Mucosa of descending colon (tissue), 3 donors: ENCODE results near the gene ATP2B3. TPM values are rescaled to one million over a fixed set of nuclear protein-coding genes. Genes with fewer than 3 reads are reported as not detected.

Source experiments
- ATAC-seq: fragments of 200-7000 bp; cut with Tn5 transposase; one replicate; pipeline ENCODE4 v1.9.1; 2020; ENCODE audit warnings: mild to moderate bottlenecking, moderate library complexity
- DNase-seq, 3 donors: peaks; one replicate each; pipeline ENCODE4 v3.0.0-alpha.2; 2020
- H3K36me3 ChIP-seq: fragments of 200-600 bp; one replicate; pipeline ENCODE4 v1.8.0; 2021; ENCODE audit warnings: low read depth, mild to moderate bottlenecking
- H3K4me1 ChIP-seq: fragments of 200-600 bp; one replicate; pipeline ENCODE4 v1.8.0; 2021; ENCODE audit warnings: low read depth, mild to moderate bottlenecking
- H3K4me3 ChIP-seq: fragments of 200-600 bp; one replicate; pipeline ENCODE4 v1.8.0; 2021; ENCODE audit warnings: mild to moderate bottlenecking
- H3K9me3 ChIP-seq: fragments of 200-600 bp; one replicate; pipeline ENCODE4 v1.8.0; 2021; ENCODE audit warnings: mild to moderate bottlenecking
- intact Hi-C, 2 donors: fragments of 100-400 bp; cut with DNase I in 1 of 2; cut with micrococcal nuclease in 1 of 2; formaldehyde crosslinking; loops; one replicate each; pipeline versions ENCODE4 v1.11.0 to v1.11.1; 2022; cut with DNase I, micrococcal nuclease
- total RNA-seq, 3 donors: library from RNA; stranded (reverse); fragmentation: NEBNext Ultra II Directional in 2 of 3; extraction: Animal tissue kit (Norgen Biotek cat#: 25700) in 2 of 3; gene quantifications; one replicate each; pipeline versions ENCODE4 v1.2.1 to v1.2.4, GENCODE V29; 2021 to 2023
- TF ChIP-seq, protein P1 (sequence below): fragments of 200-600 bp; IDR thresholded peaks from one replicate; pipeline ENCODE4 v1.8.0; 2022; ENCODE audit warnings: antibody characterized with exemption, mild to moderate bottlenecking
- donor health status: DM: no; HTN: no; CAD: no; lungs with moderate emphysema.
- donor health status: DM: no; HTN: no; CAD: no.
- donor health status: DM: no; HTN: yes; CAD: no.

Gene ATP2B3
- total RNA-seq, 3 donors from 2014 or later: 0.07 to 1.1 TPM; not detected in 1

DNA sequence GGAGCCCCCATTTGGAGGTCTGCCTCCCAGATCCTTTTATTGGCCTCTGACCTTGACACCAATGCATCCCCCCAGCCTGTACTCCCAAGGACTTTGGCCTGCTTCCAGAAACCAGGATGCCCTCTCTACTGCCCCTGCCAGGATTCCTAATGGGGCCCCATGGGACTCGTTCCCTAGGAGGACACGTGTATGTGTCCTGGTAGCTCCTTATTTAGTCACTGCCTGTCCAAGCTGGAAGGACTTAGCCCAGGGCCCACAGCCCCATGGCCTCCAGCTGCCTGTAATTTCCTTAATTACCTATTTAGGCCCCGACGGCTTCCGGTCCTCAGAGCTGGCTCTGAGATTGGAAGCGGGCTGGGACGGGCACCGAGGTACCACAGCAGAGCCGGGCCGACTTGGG, 9.4 kb downstream of the ATP2B3 start:
- TF ChIP-seq, protein P1, sequence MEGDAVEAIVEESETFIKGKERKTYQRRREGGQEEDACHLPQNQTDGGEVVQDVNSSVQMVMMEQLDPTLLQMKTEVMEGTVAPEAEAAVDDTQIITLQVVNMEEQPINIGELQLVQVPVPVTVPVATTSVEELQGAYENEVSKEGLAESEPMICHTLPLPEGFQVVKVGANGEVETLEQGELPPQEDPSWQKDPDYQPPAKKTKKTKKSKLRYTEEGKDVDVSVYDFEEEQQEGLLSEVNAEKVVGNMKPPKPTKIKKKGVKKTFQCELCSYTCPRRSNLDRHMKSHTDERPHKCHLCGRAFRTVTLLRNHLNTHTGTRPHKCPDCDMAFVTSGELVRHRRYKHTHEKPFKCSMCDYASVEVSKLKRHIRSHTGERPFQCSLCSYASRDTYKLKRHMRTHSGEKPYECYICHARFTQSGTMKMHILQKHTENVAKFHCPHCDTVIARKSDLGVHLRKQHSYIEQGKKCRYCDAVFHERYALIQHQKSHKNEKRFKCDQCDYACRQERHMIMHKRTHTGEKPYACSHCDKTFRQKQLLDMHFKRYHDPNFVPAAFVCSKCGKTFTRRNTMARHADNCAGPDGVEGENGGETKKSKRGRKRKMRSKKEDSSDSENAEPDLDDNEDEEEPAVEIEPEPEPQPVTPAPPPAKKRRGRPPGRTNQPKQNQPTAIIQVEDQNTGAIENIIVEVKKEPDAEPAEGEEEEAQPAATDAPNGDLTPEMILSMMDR: no peak
- no peak for ATAC-seq
- DNase-seq: no peak
- intact Hi-C loops: no loop called here
- Histone ChIP-seq H3K4me1 (no peaks in the 10 kb centered on the region), H3K36me3 (no peaks in the 10 kb centered on the region), H3K4me3 (no peak overlapping the region), H3K9me3 (no peaks in the 10 kb centered on the region)

DNA sequence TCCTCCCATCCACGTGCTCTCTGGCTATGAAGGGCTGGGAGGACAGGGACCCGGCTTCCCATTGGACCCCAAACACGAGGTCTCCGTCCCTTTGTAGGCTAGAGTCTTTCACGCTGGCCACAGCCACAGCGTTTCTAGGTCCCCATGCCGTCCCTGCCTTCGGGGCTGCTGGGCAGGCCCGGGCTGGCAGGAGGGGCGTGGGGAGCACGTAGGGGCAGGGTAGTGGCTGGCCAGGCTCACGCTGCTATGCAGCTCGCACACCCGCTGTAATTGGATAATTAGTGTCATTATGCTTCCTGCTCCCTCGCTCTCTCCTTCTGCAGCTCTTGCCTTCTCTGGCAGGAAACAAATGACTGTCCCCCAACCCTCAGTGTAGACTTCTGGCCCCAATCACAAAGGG, 9.8 kb downstream of the ATP2B3 start:
- Histone ChIP-seq H3K4me3 (no peak overlapping the region), H3K4me1 (no peaks in the 10 kb centered on the region), H3K36me3 (no peaks in the 10 kb centered on the region), H3K9me3 (no peaks in the 10 kb centered on the region)
- DNase-seq: no peak
- TF ChIP-seq, protein P1: no peak
- intact Hi-C loops: no loop called here
- ATAC-seq: no peak

DNA sequence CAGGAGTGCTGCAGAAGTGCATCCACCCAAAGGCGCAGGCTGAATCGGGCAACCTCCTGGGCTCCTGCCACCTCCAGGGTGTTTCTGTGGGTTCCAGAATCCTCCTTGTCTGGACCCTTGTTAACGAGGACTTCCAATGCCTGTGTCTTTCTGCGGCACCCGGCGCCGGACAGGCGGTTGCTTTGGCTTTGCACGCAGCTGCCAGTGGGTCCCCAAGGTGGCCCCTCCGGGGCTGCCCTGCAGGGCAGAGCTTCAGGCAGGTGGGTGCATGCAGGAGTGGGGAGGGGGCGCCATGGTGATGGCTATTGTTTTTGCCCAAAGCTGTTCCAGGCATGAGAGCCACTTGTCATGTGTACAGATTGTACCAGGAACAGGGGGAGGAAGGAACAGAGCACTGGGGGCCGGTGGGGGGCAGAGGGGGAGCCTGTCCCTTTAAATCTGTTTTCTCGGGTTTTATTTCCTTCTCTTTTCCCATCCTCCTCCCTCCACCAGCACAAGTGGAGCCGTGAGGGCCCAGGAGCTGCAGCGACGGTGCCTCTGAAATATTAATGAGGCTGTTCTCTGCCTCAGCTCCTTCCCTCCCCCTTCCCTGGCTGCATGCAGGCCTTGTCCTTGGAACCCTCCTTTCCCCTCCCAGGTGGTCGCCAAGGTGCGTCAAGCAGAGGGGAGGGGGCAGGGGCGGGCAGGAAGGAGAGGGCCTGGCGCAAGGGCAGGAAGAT, 13.1 kb downstream of the ATP2B3 start:
- DNase-seq: no peak
- TF ChIP-seq, protein P1: no peak
- Histone ChIP-seq H3K4me1 (no peaks in the 10 kb centered on the region), H3K4me3 (no peak overlapping the region), H3K9me3 (no peaks in the 10 kb centered on the region), H3K36me3 (no peaks in the 10 kb centered on the region)
- no peak for ATAC-seq
- intact Hi-C loops: no loop called here

DNA sequence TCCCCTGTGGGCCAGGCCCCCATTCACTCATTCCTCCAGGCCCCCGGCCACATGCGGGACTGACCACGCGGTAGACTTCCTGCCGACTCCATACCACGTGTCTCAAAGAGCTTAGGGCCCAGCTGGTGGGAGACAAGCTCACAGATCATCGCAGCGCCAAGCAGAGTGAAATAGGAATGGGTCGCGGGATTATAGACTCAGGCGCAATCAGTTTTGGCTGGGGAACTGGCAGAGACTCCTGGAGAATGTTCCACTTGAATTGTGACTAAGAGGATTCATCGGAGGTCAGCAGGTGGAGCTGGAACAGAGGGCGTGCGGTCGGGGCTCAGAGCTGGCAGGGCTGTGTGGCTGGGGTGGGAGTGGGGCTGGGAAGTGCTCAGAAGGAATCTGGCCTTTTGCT, 15.6 kb downstream of the ATP2B3 start:
- intact Hi-C loops: no loop called here
- ATAC-seq (no peak), DNase-seq (no peak)
- Histone ChIP-seq H3K4me1 (no peaks in the 10 kb centered on the region), H3K4me3 (no peak overlapping the region), H3K36me3 (no peaks in the 10 kb centered on the region), H3K9me3 (no peaks in the 10 kb centered on the region)
- TF ChIP-seq, protein P1: no peak

DNA sequence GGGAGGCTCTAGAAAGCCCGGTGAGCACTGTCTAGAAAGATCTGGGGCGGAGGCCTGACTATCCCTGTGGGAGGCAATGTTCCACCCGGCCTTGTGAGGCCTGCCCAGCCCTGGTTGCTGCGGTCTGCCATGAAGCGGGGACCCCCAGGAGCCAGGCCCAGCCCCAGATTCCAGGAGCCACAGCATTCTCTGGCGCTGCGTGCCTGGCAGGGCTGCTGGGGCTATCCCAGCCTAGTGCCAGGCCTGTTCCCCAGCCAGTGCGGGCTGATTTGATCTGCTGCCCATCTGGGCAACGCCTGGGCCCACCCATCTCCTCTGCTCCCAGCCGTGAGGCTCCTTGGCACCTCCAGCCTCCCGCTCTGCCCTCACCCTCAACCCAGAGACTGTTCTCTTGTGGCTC, 19.6 kb downstream of the ATP2B3 start:
- Histone ChIP-seq H3K36me3 (no peaks in the 10 kb centered on the region), H3K4me1 (no peaks in the 10 kb centered on the region), H3K4me3 (no peak overlapping the region), H3K9me3 (no peaks in the 10 kb centered on the region)
- intact Hi-C loops: no loop called here
- TF ChIP-seq, protein P1: no peak
- ATAC-seq (no peak), DNase-seq (no peak)
